Upper lobe of left lung (tissue), 6 donors: ENCODE results near the gene KLRF1. TPM values are rescaled to one million over a fixed set of nuclear protein-coding genes. Genes with fewer than 3 reads are reported as not detected.

Experiments used
- ATAC-seq, 2 donors: fragments of 200-7000 bp; cut with Tn5 transposase; one replicate each; pipeline ENCODE4 v1.9.1; 2022; ENCODE audit warnings: mild to moderate bottlenecking in 2 of 2, moderate library complexity in 2 of 2; ENCODE audit not compliant: low FRiP score in 2 of 2
- DNase-seq, 2 donors: peaks; one replicate each; pipeline ENCODE4 v3.0.0-alpha.2; 2019 to 2020
- H3K27ac ChIP-seq, 4 donors: fragments of 200-600 bp; sonication (generic); one replicate each; pipeline ENCODE4 v1.5.1; 2016 to 2019
- H3K27me3 ChIP-seq, 4 donors: fragments of 200-600 bp; sonication (generic); one replicate each; pipeline ENCODE4 v1.5.1; 2017 to 2019
- H3K36me3 ChIP-seq, 4 donors: fragments of 200-600 bp; sonication (generic); one replicate each; pipeline ENCODE4 v1.5.1; 2016 to 2019
- H3K4me1 ChIP-seq, 4 donors: fragments of 200-600 bp; sonication (generic); one replicate each; pipeline ENCODE4 v1.5.1; 2018 to 2019
- H3K4me3 ChIP-seq, 4 donors: fragments of 200-600 bp; sonication (generic); one replicate each; pipeline ENCODE4 v1.5.1; 2017 to 2019; ENCODE audit warnings: mild to moderate bottlenecking in 2 of 4, moderate library complexity in 1 of 4
- H3K9me3 ChIP-seq, 4 donors: fragments of 200-600 bp; sonication (generic); one replicate each; pipeline ENCODE4 v1.5.1; 2018 to 2019
- EP300 ChIP-seq, 4 donors: sonication (generic); formaldehyde crosslinking; IDR thresholded peaks; one replicate each; pipeline ENCODE4 v1.5.1; 2017; ENCODE audit warnings: antibody characterized with exemption in 4 of 4, control low read depth in 2 of 4
- POLR2A ChIP-seq, 4 donors: fragments of 450-650 bp; IDR thresholded peaks; one replicate each; pipeline ENCODE4 v1.5.1; 2016 to 2017; ENCODE audit warnings: antibody characterized with exemption in 4 of 4, mild to moderate bottlenecking in 2 of 4
- POLR2AphosphoS5 ChIP-seq, 2 donors: sonication (generic); formaldehyde crosslinking; IDR thresholded peaks; one replicate each; pipeline ENCODE4 v1.5.1; 2017; ENCODE audit warnings: antibody characterized with exemption in 2 of 2
- WGBS, 2 donors: methylation state at CpG; one replicate each; pipeline ENCODE4 v1.1.5; 2017 to 2018; 5-methylcytosine and 5-hydroxymethylcytosine counted together
- total RNA-seq, 6 donors: library from RNA; depleted of rRNA in 4 of 6; stranded (reverse); fragments of >200 nt in 4 of 6; gene quantifications; one replicate each; pipeline versions ENCODE4 v1.1.0 to v1.2.1, GENCODE V29; 2016 to 2021
- TF ChIP-seq, protein P1 (sequence below), 6 experiments: fragments of 450-650 bp in 4 of 6; fragments of 200-600 bp in 2 of 6; sonication (generic) in 2 of 6; IDR thresholded peaks; one replicate each; pipeline ENCODE4 v1.5.1; 2016 to 2019; ENCODE audit warnings: antibody characterized with exemption in 6 of 6
- donor health status: DM: no; HTN: no; CAD: no; lungs with moderate emphysema.
- donor health status: DM: no; HTN: yes; CAD: no; lungs with severe emphysema.

The KLRF1 gene
- total RNA-seq, 6 donors from 2014 or later: 1.2 to 6.9 (median 2.0) TPM; not detected in 2

DNA sequence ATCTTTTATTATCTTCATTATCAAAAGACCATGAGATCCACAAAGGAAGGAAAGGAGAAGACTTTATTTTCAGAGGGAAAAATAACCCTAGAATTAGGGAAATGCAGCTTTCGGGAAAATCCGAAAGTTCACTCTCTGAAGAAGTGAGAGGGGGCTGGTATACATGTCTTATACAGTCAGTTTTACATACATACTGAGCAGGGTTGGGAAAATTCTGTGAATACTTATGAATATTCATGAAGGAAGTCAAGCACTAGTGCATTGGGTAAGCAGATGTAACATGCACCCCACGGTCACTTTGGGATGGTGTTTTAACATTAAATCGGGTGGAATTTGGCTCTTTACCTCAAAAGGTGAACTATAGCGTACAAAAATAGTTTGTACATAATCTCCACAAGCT is 15.7 kb upstream of the KLRF1 start:
- TF ChIP-seq EP300 (IDR thresholded peaks at IDR 0.05) (no peak), POLR2AphosphoS5 (IDR thresholded peaks at IDR 0.05) (no peak), POLR2A (IDR thresholded peaks at IDR 0.05) (no peak)
- TF ChIP-seq, protein P1, sequence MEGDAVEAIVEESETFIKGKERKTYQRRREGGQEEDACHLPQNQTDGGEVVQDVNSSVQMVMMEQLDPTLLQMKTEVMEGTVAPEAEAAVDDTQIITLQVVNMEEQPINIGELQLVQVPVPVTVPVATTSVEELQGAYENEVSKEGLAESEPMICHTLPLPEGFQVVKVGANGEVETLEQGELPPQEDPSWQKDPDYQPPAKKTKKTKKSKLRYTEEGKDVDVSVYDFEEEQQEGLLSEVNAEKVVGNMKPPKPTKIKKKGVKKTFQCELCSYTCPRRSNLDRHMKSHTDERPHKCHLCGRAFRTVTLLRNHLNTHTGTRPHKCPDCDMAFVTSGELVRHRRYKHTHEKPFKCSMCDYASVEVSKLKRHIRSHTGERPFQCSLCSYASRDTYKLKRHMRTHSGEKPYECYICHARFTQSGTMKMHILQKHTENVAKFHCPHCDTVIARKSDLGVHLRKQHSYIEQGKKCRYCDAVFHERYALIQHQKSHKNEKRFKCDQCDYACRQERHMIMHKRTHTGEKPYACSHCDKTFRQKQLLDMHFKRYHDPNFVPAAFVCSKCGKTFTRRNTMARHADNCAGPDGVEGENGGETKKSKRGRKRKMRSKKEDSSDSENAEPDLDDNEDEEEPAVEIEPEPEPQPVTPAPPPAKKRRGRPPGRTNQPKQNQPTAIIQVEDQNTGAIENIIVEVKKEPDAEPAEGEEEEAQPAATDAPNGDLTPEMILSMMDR (IDR thresholded peaks at IDR 0.05): no peak
- DNase-seq: no peak
- no peaks in the 10 kb centered on the region for H3K36me3 ChIP-seq
- peaks cover 0 to 5% (median 2%) of the 10 kb centered on the region in 4 donors for H3K4me1 ChIP-seq
- no peak overlapping the region for H3K27ac ChIP-seq
- no peak overlapping the region for H3K4me3 ChIP-seq
- no peak for ATAC-seq
- no peaks in the 10 kb centered on the region for H3K9me3 ChIP-seq
- H3K27me3 ChIP-seq: no peaks in the 10 kb centered on the region
- WGBS, 2 donors: 88 to 92% methylated on average over 5 of the region's 5 CpGs

GRCh38 chr12:9813821-9814798 is 13.2 kb upstream of the KLRF1 start:
- H3K27me3 ChIP-seq: no peaks in the 10 kb centered on the region
- no peaks in the 10 kb centered on the region for H3K9me3 ChIP-seq
- DNase-seq: peak; percentile 84 to 94
- TF ChIP-seq POLR2A (IDR thresholded peaks at IDR 0.05) (no peak), EP300 (IDR thresholded peaks at IDR 0.05) (no peak), POLR2AphosphoS5 (IDR thresholded peaks at IDR 0.05) (no peak)
- TF ChIP-seq, protein P1 (IDR thresholded peaks at IDR 0.05): peak; percentile 80 to 94 (median 90)
- WGBS, 2 donors: 42 to 69% methylated on average over 20 to 21 of the region's 32 CpGs
- ATAC-seq: peak; percentile 95 to 97
- H3K36me3 ChIP-seq: no peaks in the 10 kb centered on the region
- no peak overlapping the region for H3K27ac ChIP-seq
- peak overlapping the region in 3 of 4 donors; percentile 21 to 37 (median 36) for H3K4me3 ChIP-seq
- H3K4me1 ChIP-seq: peaks cover 0 to 5% (median 2%) of the 10 kb centered on the region in 4 donors

DNA sequence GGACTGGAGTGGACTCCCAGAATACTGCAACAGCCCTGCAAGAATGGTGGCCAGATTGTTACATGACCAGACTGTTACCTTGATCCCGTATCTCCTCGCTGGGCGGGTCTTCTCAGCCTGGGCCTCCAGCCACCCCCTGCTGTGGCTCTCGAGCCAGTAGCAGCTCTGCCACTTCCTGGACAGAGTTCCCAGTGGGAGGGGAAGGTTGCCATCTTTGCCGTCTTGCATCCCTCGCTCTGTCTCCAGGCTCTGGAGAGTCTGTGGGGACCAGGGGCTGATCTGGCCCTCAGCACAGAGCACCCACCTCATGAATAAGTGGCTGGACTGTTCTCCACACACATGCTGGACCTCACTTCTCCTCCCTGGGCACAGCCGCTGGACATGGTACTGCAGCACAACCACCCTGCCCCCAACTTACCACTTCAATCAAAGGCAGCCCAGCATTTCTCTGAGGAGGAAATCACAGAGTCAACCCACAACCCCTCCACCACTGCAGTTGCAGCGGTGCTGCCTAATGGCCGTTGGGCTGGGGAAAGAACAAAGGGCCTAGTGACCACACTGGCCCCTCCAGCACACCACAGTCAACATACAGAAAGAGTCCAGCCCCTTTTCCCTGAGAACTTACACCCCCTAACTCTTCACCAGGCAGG is 6.9 kb upstream of the KLRF1 start:
- DNase-seq (peak in 1 of 2 donors; percentile 15), ATAC-seq (no peak)
- Histone ChIP-seq H3K4me1 (no peaks in the 10 kb centered on the region), H3K27me3 (no peaks in the 10 kb centered on the region), H3K27ac (no peak overlapping the region), H3K9me3 (no peaks in the 10 kb centered on the region), H3K36me3 (no peaks in the 10 kb centered on the region), H3K4me3 (no peak overlapping the region)
- 85 to 90% methylated on average over 6 to 9 of the region's 9 CpGs for WGBS, 2 donors
- TF ChIP-seq POLR2A (IDR thresholded peaks at IDR 0.05) (no peak), EP300 (IDR thresholded peaks at IDR 0.05) (no peak), POLR2AphosphoS5 (IDR thresholded peaks at IDR 0.05) (no peak)
- TF ChIP-seq, protein P1 (IDR thresholded peaks at IDR 0.05): no peak

GRCh38 chr12:9829483-9829882 is 2.2 kb downstream of the KLRF1 start:
- DNase-seq (no peak), ATAC-seq (no peak)
- Histone ChIP-seq H3K4me1 (no peaks in the 10 kb centered on the region), H3K36me3 (no peaks in the 10 kb centered on the region), H3K9me3 (no peaks in the 10 kb centered on the region), H3K27me3 (no peaks in the 10 kb centered on the region), H3K27ac (no peak overlapping the region), H3K4me3 (no peak overlapping the region)
- 93 to 95% methylated on average over 3 of the region's 3 CpGs for WGBS, 2 donors
- TF ChIP-seq, protein P1 (IDR thresholded peaks at IDR 0.05): no peak
- TF ChIP-seq POLR2A (IDR thresholded peaks at IDR 0.05) (no peak), EP300 (IDR thresholded peaks at IDR 0.05) (no peak), POLR2AphosphoS5 (IDR thresholded peaks at IDR 0.05) (no peak)
